Neural progenitor cell (in vitro differentiated cells): ENCODE data around the gene PHF13. TPM values are rescaled to one million over a fixed set of nuclear protein-coding genes. Genes with fewer than 3 reads are reported as not detected.

ENCODE experiments used
- DNase-seq: peaks from one replicate; pipeline ENCODE4 v3.0.0-alpha.2; 2016; ENCODE audit warnings: low spot score
- H2AFZ ChIP-seq: fragments of 200-600 bp; sonication (generic); replicated peaks from 2 replicates; pipeline ENCODE4 v1.6.1; 2016; ENCODE audit warnings: antibody characterized with exemption
- H3F3A ChIP-seq: fragments of 200-600 bp; sonication (generic); 2 replicates; pipeline ENCODE4 v1.6.1; 2016; ENCODE audit warnings: antibody characterized with exemption, low read depth
- H3K27ac ChIP-seq: fragments of 200-600 bp; sonication (generic); 2 replicates; pipeline ENCODE4 v1.5.1; 2016; ENCODE audit warnings: mild to moderate bottlenecking
- H3K27me3 ChIP-seq: fragments of 200-600 bp; sonication (generic); 2 replicates; pipeline ENCODE4 v1.6.1; 2016; ENCODE audit warnings: mild to moderate bottlenecking, moderate library complexity
- H3K36me3 ChIP-seq: fragments of 200-600 bp; sonication (generic); 2 replicates; pipeline ENCODE4 v1.5.1; 2016
- H3K4me1 ChIP-seq: fragments of 200-600 bp; sonication (generic); 2 replicates; pipeline ENCODE4 v1.6.1; 2016; ENCODE audit warnings: mixed run types
- H3K4me2 ChIP-seq: fragments of 200-600 bp; sonication (generic); 2 replicates; pipeline ENCODE4 v1.6.1; 2016
- H3K4me3 ChIP-seq: fragments of 200-600 bp; sonication (generic); 2 replicates; pipeline ENCODE4 v1.5.1; 2016
- H3K79me2 ChIP-seq: fragments of 200-600 bp; sonication (generic); 2 replicates; pipeline ENCODE4 v1.6.1; 2016; ENCODE audit warnings: low read depth
- H3K9ac ChIP-seq: fragments of 200-600 bp; sonication (generic); 2 replicates; pipeline ENCODE4 v1.6.1; 2016
- H3K9me3 ChIP-seq: fragments of 200-600 bp; sonication (generic); 2 replicates; pipeline ENCODE4 v1.5.1; 2016; ENCODE audit warnings: low read depth
- H4K20me1 ChIP-seq: fragments of 200-600 bp; sonication (generic); 2 replicates; pipeline ENCODE4 v1.6.1; 2016; ENCODE audit warnings: low read depth
- H3K27ac Mint-ChIP-seq: 3 replicates; pipeline ENCODE4 v1.8.0; 2021; ENCODE audit warnings: mixed read lengths
- H3K27me3 Mint-ChIP-seq: 2 replicates; pipeline ENCODE4 v1.8.0; 2022; ENCODE audit warnings: low read depth, mild to moderate bottlenecking, inconsistent platforms, moderate library complexity, mixed read lengths; ENCODE audit not compliant: insufficient read depth
- H3K36me3 Mint-ChIP-seq: 3 replicates; pipeline ENCODE4 v1.8.0; 2021; ENCODE audit warnings: mixed read lengths
- H3K4me1 Mint-ChIP-seq: 3 replicates; pipeline ENCODE4 v1.8.0; 2021; ENCODE audit warnings: mixed read lengths
- H3K4me3 Mint-ChIP-seq: 3 replicates; pipeline ENCODE4 v1.8.0; 2021; ENCODE audit warnings: mild to moderate bottlenecking, moderate library complexity, mixed read lengths
- H3K9me3 Mint-ChIP-seq: 3 replicates; pipeline ENCODE4 v1.8.0; 2020; ENCODE audit warnings: mixed read lengths
- CTCF ChIP-seq: fragments of 200-600 bp; sonication (generic); IDR thresholded peaks from 2 replicates; pipeline ENCODE4 v1.5.1; 2017; ENCODE audit warnings: antibody characterized with exemption, mild to moderate bottlenecking
- EZH2 ChIP-seq: fragments of 200-600 bp; sonication (generic); IDR thresholded peaks from 2 replicates; pipeline ENCODE4 v1.6.1; 2017; ENCODE audit warnings: antibody characterized with exemption, mild to moderate bottlenecking, moderate library complexity
- EZH2phosphoT487 ChIP-seq: fragments of 200-600 bp; sonication (generic); IDR thresholded peaks from 2 replicates; pipeline ENCODE4 v1.6.1; 2017; ENCODE audit warnings: antibody characterized with exemption
- total RNA-seq: library from RNA; depleted of rRNA; stranded (reverse); fragments of >200 nt; gene quantifications from 2 replicates; pipeline ENCODE4 v1.2.3, GENCODE V29; 2015; ENCODE audit warnings: low replicate concordance

The PHF13 gene
- total RNA-seq, 1 donor from 2014 or later: 32.0 TPM

- peaks cover 3% of the 10 kb centered on the region for H3K4me1 ChIP-seq
- no peak overlapping the region for H3K4me2 ChIP-seq
- H3K4me3 ChIP-seq: no peak overlapping the region
- H4K20me1 ChIP-seq: peaks cover 12% of the 10 kb centered on the region
- H3K9ac ChIP-seq: no peak overlapping the region
- H3K36me3 ChIP-seq: no peaks in the 10 kb centered on the region
- DNase-seq: no peak
- H3F3A ChIP-seq: peaks cover 15% of the 10 kb centered on the region
- H2AFZ ChIP-seq: no peak overlapping the region
- peaks cover 22% of the 10 kb centered on the region for H3K36me3 Mint-ChIP-seq
- no peak overlapping the region for H3K27ac Mint-ChIP-seq
- no peaks in the 10 kb centered on the region for H3K9me3 ChIP-seq
- TF ChIP-seq CTCF: no peak
- no peaks in the 10 kb centered on the region for H3K27me3 ChIP-seq
- H3K4me1 Mint-ChIP-seq: peaks cover 4% of the 10 kb centered on the region
- H3K9me3 Mint-ChIP-seq: no peaks in the 10 kb centered on the region
- peaks cover 17% of the 10 kb centered on the region for H3K79me2 ChIP-seq
- no peak overlapping the region for H3K27ac ChIP-seq
- no peak overlapping the region for H3K4me3 Mint-ChIP-seq
- H3K27me3 Mint-ChIP-seq: peaks cover 4% of the 10 kb centered on the region
Measured at GRCh38 chr1:6631058-6631457, 17.5 kb downstream of the PHF13 start.

- peaks cover 4% of the 10 kb centered on the region for H3K27me3 Mint-ChIP-seq
- no peak overlapping the region for H3K4me3 ChIP-seq
- H3K36me3 ChIP-seq: no peaks in the 10 kb centered on the region
- TF ChIP-seq EZH2phosphoT487 (no peak), EZH2 (no peak), CTCF (no peak)
- no peak overlapping the region for H3K27ac Mint-ChIP-seq
- H3K4me2 ChIP-seq: no peak overlapping the region
- peaks cover 15% of the 10 kb centered on the region for H3F3A ChIP-seq
- H3K9ac ChIP-seq: no peak overlapping the region
- no peak overlapping the region for H3K27ac ChIP-seq
- H3K9me3 ChIP-seq: no peaks in the 10 kb centered on the region
- H3K4me1 Mint-ChIP-seq: no peaks in the 10 kb centered on the region
- H3K9me3 Mint-ChIP-seq: no peaks in the 10 kb centered on the region
- no peak overlapping the region for H3K4me3 Mint-ChIP-seq
- peaks cover 11% of the 10 kb centered on the region for H3K36me3 Mint-ChIP-seq
- no peak overlapping the region for H2AFZ ChIP-seq
- H4K20me1 ChIP-seq: no peaks in the 10 kb centered on the region
- H3K4me1 ChIP-seq: no peaks in the 10 kb centered on the region
- no peaks in the 10 kb centered on the region for H3K79me2 ChIP-seq
- no peaks in the 10 kb centered on the region for H3K27me3 ChIP-seq
- no peak for DNase-seq
Measured at GRCh38 chr1:6632588-6633514, 19.3 kb downstream of the PHF13 start.

GRCh38 chr1:6634371-6635052 is 21.0 kb downstream of the PHF13 start:
- Histone ChIP-seq H3K36me3 (no peaks in the 10 kb centered on the region), H3K4me1 (no peaks in the 10 kb centered on the region), H3K4me3 (no peak overlapping the region), H3K27ac (no peak overlapping the region), H3K27me3 (no peaks in the 10 kb centered on the region), H2AFZ (no peak overlapping the region), H4K20me1 (no peaks in the 10 kb centered on the region), H3K9me3 (no peaks in the 10 kb centered on the region), H3K79me2 (no peaks in the 10 kb centered on the region), H3F3A (peaks cover 15% of the 10 kb centered on the region), H3K4me2 (no peak overlapping the region), H3K9ac (no peak overlapping the region)
- H3K4me1 Mint-ChIP-seq: no peaks in the 10 kb centered on the region
- TF ChIP-seq EZH2phosphoT487: no peak
- peak; percentile 54 for TF ChIP-seq CTCF
- TF ChIP-seq EZH2: no peak
- peak; percentile 59 for DNase-seq
- peaks cover 6% of the 10 kb centered on the region for H3K27me3 Mint-ChIP-seq
- no peak overlapping the region for H3K27ac Mint-ChIP-seq
- H3K9me3 Mint-ChIP-seq: no peaks in the 10 kb centered on the region
- no peak overlapping the region for H3K4me3 Mint-ChIP-seq
- peaks cover 10% of the 10 kb centered on the region for H3K36me3 Mint-ChIP-seq
